ENCODE measurements around the gene MAJIN. TPM values are rescaled to one million over a fixed set of nuclear protein-coding genes. Genes with fewer than 3 reads are reported as not detected.

The MAJIN gene
- total and polyA plus RNA-seq, 10 of the 15 experiments (the other 5 are each of a cell fraction or from before 2014, with no cell fraction given): 0.10 TPM; not detected in 9

- H2AFZ ChIP-seq (ENCODE audit: control insufficient read depth, low read depth, low read length): peak within 1 kb of the TSS; percentile 100
- H3K9ac ChIP-seq (ENCODE audit: control insufficient read depth, insufficient read depth, low read length): peak within 1 kb of the TSS; percentile 83
- H3K27ac ChIP-seq (ENCODE audit: control insufficient read depth, insufficient read depth): peak within 1 kb of the TSS; percentile 76
- in situ Hi-C loops (cut with MboI): no loop called here
- H3K4me1 ChIP-seq (ENCODE audit: control insufficient read depth, insufficient read depth, low read length): peaks cover 5% of the 10 kb centered on the region
- intact Hi-C loops (cut with micrococcal nuclease; ENCODE audit: unreplicated experiment): no loop called here
- peak within 1 kb of the TSS; percentile 66 for H3K4me3 ChIP-seq
- H3K36me3 ChIP-seq (ENCODE audit: control insufficient read depth in 2 of 2, insufficient read depth in 2 of 2, low read length in 1 of 2): no peaks in the 10 kb centered on the region
- DNase-seq (ENCODE audit: low read depth, low spot score) (peak; percentile 44), ATAC-seq (peak; percentile 99), FAIRE-seq (peak; percentile 97)
- H3K9me3 ChIP-seq (replicated peaks; ENCODE audit: control insufficient read depth, insufficient read depth, low read length): no peaks in the 10 kb centered on the region
- no TSS peak for BruUV-seq (replicated peaks)
- ChIA-PET SMC1A (ENCODE audit: uncharacterized antibody, unreplicated experiment) (interaction anchor here (0.8 to 1.4 kb wide), 5 partner anchors 9 to 93 kb away, joined by 3 to 6 read pairs (median 3); no protein-coding TSS in a partner anchor), CTCF (interaction anchor here (0.6 to 1.3 kb wide), 9 partner anchors 24 to 351 kb away, joined by 3 to 4 read pairs (median 3); partner anchors contain the start of genes BATF2 and TM7SF2), POLR2A (interaction anchor here (0.5 to 1.5 kb wide), 9 partner anchors 13 to 545 kb away, joined by 3 to 4 read pairs (median 3); partner anchors contain the start of genes MEN1, SF1 and TM7SF2), RAD21 (ENCODE audit: unreplicated experiment) (interaction anchor here (0.5 to 2.0 kb wide), 7 partner anchors 10 to 339 kb away, joined by 3 to 8 read pairs (median 3); partner anchors contain the start of genes ARL2, BATF2 and SF1)
- H3K27me3 ChIP-seq (replicated peaks in 1 of 2; ENCODE audit: control insufficient read depth in 2 of 2, insufficient read depth in 2 of 2, low read length in 1 of 2): no peaks in the 10 kb centered on the region
- WGBS (ENCODE audit: insufficient coverage, insufficient replicate concordance, low lambda C conversion rate, missing lambda C conversion rate): under 1% methylated on average over 29 of the region's 47 CpGs
- no peaks in the 10 kb centered on the region for H3K79me2 ChIP-seq (ENCODE audit: control insufficient read depth, insufficient read depth, low read length)
- peak within 1 kb of the TSS; percentile 100 for H3K4me2 ChIP-seq (ENCODE audit: control insufficient read depth, insufficient read depth)
- no peaks in the 10 kb centered on the region for H4K20me1 ChIP-seq (ENCODE audit: control insufficient read depth, insufficient read depth)
- peak; percentile 35 for TF ChIP-seq RUNX3 (IDR thresholded peaks at IDR 0.05; ENCODE audit: low read length)
- peak; percentile 14; the same call in 1 of the 2 replicates for TF ChIP-seq NRF1 (conservative IDR thresholded peaks at IDR 0.05; ENCODE audit: low read depth, low read length)
- no peak for TF ChIP-seq SMAD1 (IDR thresholded peaks at IDR 0.05; ENCODE audit: low read depth, partially characterized antibody)
- no peak for TF ChIP-seq NFYA (IDR thresholded peaks at IDR 0.05; ENCODE audit: borderline replicate concordance, low read depth, low read length)
- TF ChIP-seq BHLHE40 (IDR thresholded peaks at IDR 0.05; ENCODE audit: borderline replicate concordance in 1 of 2, low read depth in 2 of 2, low read length in 1 of 2): peak; percentile 60 to 84; a peak in 3 of 4 replicates
- peak; percentile 89 for TF ChIP-seq SP1 (IDR thresholded peaks at IDR 0.05; ENCODE audit: low read depth, low read length)
- no peak for TF ChIP-seq ZBTB11 (CRISPR knock-in tag; IDR thresholded peaks at IDR 0.05)
- peak; percentile 64 for TF ChIP-seq E2F4 (IDR thresholded peaks at IDR 0.05; ENCODE audit: low read depth, low read length)
- peak; percentile 65; the same call in 1 of the 2 replicates for TF ChIP-seq POLR2A (IDR thresholded peaks at IDR 0.05; ENCODE audit: low read depth, low read length)
- TF ChIP-seq POLR2AphosphoS5 (IDR thresholded peaks at IDR 0.05; ENCODE audit: low read length): no peak
- no peak for TF ChIP-seq CEBPZ (IDR thresholded peaks at IDR 0.05; ENCODE audit: low read depth, low read length)
- TF ChIP-seq CEBPB (IDR thresholded peaks at IDR 0.05; ENCODE audit: borderline replicate concordance in 1 of 2, low read depth in 2 of 2, low read length in 2 of 2): no peak
- TF ChIP-seq ZNF622 (IDR thresholded peaks at IDR 0.05): no peak
- TF ChIP-seq EZH2 (IDR thresholded peaks at IDR 0.05; ENCODE audit: borderline replicate concordance, control insufficient read depth, low read depth, low read length): no peak
Observed at GRCh38 chr11:64923944-64924909, 47.7 kb downstream of the MAJIN start, which contains the start of gene PPP2R5B. TSS of gene PPP2R5B (plus strand) at chr11:64924689. CDS start at chr11:64925735, 1,046 bp downstream.
